COLO829 (cell line): ENCODE results near the gene TCTN2.

Experiments
- DNase-seq: peaks from one replicate; pipeline ENCODE4 v3.0.0; 2012; ENCODE audit warnings: low spot score

Gene TCTN2

DNA sequence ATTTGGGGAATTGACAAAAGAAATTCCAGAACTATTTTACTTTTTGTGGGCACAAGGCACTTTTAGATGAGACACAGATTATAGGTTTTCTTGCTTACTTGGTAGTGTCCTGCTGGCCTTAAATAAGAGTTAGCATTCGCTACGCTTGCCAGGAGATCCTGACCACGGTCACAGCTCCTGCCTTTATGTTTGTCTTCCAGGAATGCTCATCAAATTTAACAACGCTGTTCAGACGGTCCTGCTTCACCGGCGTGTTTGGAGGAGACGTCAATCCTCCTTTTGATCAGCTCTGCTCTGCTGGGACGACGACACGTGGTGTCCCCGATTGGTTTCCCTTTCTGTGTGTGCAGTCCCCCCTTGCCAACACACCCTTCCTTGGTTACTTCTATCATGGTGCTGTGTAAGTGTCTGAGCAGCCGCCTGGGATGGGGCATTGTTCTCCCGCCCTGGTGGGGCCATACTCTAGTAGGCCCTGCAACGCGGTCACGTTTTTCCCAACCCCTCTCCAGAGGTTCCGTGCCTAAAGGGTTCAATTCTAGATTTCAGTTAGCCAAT, 15.8 kb downstream of the TCTN2 start:
- no peak for DNase-seq

GRCh38 chr12:123690191-123690840, 19.4 kb downstream of the TCTN2 start:
- DNase-seq = no peak

DNA sequence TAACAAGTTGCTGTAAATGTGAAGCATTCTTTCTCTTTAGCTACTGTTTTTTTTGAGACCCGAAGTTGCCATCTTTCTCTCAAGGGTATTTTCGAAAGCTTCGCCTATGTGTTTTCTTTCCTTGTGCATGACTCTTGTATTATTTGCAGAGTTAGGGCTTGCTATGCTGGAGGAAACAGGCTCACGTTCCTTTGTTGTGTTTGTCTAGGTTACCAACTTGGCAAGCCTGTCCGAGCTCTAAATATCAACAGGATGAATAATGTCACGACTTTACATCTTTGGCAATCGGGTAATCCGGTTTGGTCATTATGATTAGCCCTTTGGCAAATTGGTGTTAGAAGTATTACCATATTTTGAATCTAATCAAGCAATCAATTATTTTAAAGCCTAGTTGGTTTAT, 25.3 kb downstream of the TCTN2 start:
- DNase-seq = no peak

DNA sequence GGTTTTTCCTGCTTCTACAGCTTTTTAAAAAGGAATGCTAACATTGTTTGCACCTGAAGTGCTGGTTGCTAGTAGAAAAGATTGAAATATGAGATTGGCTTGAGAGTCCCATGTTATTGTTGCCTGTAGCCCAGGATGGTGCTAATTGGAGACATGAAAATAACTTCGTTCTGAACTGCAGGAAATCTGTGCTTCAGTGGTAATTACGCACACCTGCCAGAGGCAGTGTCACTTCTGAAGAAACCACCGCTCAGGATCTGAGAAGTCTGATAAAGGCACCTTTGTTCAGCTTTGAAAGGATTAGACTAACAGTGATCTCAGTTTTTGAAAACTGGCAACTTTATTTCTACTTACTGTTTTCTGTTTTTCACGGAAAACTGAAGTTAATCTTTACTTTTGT, 25.7 kb downstream of the TCTN2 start:
- no peak for DNase-seq

DNA sequence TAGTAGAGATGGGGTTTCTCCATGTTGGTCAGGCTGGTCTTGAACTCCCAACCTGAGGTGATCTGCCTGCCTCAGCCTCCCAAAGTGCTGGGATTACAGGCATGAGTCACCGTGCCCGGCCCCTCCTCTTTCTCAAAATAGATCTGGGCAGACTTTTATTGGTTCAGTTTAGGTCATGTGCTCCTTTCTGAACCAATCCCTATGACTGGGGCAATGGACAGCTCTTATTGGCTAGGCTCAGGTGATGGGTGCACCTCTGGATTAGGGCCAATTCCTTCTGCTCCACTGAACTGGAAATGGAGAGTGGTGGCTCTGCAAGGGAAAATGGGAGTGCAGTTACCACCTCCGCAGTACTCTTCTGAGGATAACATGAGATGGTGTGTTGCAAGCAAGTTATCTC, 35.0 kb downstream of the TCTN2 start:
- DNase-seq = no peak

DNA sequence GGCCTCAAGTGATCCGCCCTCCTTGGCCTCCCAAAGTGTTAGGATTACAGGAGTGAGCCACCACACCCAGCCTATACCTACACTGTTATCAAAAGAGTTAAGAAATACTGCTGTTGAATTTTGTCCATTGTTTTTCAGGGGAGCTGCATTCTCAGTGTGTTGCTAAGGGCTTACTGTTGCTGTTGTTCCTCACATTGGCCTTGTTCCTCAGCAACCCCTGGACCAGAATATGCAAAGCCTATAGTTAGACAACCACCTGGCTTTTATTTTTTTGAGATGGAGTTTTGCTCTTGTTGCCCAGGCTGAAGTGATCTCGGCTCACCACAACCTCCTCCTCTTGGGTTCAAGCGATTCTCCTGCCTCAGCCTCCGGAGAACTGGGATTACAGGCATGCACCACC, 36.6 kb downstream of the TCTN2 start:
- DNase-seq = no peak

GRCh38 chr12:123712780-123713319, 41.9 kb downstream of the TCTN2 start:
- DNase-seq = no peak

- DNase-seq = peak; percentile 38
These were observed 42.5 kb downstream of the TCTN2 start for GRCh38 chr12:123713398-123713797.

DNA sequence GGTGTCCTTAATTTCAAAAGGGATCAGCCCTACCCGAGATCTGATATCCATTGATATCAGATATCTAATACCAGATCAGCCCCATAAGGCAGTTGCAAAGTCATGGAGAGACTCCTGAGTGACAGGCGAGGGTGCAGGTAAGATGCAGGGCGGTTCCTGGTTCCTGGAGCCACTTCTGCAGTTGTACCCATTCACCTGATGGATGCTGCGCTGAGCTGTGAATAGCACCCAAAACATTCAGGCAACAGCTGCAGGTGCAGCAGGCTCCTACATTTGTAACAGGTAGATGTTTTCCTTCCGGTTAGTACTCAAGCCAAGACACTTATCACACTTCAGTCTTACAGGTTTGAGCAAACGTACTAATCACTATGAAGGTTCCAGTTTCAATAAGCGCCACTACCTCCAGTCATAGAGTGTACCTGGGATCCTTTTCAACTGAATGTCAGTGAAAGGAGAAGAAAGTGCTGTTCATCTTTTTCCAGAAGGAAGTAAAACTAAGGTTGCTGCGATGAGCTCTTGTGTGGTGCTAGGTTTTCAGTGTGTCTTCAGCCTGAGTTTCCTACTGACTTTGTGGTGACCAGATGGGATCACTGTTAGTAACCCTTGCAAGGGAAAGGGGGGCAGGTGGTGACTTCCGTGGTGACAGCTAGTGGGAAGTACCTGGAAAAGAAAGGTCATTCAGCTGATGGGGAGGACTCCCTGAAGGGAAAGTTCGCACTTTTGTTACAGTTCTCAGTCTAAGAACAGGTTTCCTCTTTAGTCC, 43.1 kb downstream of the TCTN2 start:
- DNase-seq = no peak

GRCh38 chr12:123715195-123715594, 44.3 kb downstream of the TCTN2 start:
- DNase-seq = no peak

DNA sequence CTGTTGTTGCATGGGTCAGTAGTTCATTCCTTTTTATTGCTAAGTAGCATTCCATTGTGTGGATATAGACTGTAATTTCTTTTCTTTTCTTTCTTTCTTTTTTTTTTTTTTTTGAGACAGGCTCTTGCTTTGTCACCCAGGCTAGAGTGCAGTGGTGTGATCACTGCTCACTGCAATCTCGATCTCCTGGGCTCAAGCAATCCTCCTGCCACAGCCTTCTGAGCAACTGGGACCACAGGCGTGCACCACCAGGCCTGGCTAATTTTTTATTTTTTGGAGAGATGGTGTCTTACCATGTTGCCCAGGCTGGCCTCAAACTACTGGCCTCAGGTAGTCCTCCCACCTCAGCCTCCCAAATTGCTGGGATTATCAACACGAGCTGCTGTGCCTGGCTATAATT, 46.4 kb downstream of the TCTN2 start:
- no peak for DNase-seq

DNA sequence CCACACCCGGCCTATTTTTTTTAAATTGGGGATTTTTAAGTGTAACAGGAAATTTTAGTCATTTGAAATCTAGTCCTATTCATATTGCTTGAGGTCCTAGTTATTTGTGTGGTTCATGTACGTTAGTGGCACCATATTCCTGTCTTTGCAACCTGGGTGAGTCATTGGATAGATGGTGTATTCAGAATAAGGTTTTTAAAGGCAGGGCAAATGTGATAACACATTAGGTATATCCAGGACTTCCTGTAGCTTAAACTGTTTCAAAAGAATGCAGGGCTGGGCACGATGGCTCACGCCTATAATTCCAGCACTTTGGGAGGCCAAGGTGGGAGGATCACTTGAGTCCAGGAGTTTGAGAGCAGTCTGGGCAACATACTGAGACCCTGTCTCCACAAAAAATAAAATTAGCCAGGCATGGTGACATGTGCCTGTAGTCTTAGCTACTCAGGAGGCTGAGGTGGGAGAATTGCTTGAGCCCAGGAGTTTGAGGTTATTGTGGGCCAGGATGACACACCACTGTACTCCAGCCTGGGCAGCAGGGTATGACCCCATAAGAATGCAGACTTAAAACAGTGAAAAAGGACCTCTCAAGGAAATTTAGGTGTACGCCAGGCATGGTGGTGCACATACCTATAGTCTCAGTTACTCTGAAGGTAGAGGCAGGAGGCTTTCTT, 49.4 kb downstream of the TCTN2 start:
- DNase-seq = no peak

DNA sequence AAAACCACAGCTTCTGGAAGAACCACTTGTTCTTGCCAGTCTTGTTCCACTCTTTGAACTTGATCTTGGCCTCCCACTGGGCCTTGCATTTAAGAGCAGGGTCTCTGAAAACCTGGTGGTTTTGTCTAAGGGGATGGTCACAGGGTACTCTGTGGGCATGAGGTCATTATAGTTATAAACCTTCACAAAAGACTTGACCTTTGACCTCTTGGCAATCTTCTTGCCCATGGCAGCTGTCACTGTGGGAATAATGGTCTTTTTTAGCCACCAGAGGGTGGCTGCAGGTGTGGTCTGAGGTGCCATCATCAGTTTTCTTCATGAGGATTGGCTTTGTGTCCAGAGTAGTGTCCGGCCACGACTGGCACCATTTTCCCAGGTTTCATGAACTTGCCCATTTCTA, 50.3 kb downstream of the TCTN2 start:
- no peak for DNase-seq

DNA sequence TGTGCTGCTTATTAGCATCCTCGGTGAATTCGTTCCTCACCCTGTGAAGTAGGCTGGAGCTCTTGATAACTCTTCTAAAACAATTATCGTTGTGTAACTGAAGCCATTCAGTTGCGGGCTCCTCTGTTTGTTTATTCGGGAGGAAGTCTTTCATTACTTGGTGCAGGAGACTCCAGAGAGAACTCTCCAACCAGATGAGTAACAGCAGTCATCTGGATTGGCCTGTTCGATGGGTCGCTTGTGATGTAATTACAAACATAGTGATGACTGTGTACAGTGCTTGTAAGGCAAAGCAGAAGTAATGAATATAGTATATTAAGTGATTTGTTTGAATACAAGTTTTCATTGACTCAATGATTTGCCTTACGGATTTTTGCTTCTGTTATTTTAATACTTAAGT, 52.1 kb downstream of the TCTN2 start:
- DNase-seq = no peak

DNA sequence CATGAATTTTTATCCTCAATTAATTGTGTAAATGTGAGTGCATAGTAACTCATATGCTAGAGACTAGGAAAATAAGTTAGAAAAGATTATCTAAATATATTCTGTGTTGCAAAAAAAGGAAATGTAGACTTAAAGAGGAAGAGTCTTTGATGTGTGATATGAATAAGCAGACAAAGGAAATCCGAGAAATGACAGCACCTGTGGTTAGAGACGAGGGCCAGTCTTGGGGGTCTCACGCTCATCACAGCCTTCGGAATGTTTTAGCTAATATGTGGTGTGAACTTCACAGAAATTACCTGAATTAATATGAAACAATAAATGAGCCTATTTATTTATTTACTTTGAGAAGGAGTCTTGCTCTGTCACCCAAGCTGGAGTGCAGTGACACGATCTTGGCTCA, 52.9 kb downstream of the TCTN2 start:
- no peak for DNase-seq

DNA sequence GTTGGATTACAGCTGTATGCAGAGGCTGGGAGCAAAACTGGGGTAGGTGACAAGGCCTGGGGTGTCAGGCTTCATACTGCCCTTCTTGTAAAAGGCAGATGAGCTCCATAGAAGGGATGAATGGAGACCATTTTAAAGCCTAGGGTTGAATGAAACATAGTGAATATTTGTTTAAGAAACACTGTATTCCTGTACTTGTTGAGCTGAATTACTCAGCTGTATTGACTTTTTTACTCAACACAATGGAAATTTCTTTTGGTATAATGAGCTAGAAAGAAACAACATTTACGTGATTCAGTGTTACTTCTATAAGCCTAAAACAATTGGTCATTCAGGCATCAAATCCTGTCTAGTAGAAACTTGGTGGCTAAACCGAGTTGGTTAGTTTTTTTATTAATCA, 55.3 kb downstream of the TCTN2 start:
- peak; percentile 10 for DNase-seq

- no peak for DNase-seq
These were observed 56.0 kb downstream of the TCTN2 start for GRCh38 chr12:123726962-123727361.

DNA sequence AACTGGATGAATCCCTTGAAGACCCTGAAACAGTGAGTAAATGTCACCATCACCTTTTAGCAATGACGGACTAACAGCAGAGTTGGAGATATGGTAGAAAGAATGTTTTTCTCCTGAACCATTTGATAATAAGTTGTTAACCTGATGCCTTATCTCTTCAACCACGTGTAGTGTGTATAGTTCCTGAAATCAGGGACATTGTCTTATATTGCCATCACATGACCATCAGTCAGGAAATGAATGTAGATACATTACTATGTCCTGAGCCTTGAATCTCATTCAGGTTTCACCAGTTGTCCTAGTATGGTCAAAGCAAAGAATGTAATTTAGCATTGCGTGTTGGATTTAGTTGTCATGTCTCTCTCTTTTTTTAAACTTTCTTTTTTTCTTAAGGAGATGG, 57.0 kb downstream of the TCTN2 start:
- no peak for DNase-seq

- no peak for DNase-seq
These were observed 60.7 kb downstream of the TCTN2 start for GRCh38 chr12:123731596-123731995.

DNA sequence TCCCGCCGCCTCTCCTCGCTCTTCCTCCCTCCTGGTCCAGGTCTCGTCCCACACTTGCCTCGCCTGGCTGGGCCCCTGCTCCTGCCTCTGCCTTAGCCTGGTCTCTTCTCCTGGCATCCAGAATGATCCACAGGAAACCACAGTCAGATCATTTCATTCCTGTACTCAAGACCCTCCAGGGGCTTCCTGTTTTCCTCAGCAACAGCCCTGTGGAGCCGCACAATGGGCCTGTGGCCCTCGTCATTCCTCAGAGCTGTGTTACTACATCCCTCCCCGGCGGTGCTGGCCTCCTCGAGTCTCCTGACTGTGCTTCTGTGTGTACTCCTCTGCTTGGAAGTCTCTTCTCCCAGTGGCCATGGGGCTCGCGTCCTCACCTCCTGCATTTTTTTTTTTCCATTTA, 61.3 kb downstream of the TCTN2 start:
- no peak for DNase-seq

- no peak for DNase-seq
These were observed 62.3 kb downstream of the TCTN2 start for GRCh38 chr12:123733229-123733628.

- DNase-seq = no peak
These were observed 63.4 kb downstream of the TCTN2 start for GRCh38 chr12:123734268-123734667.
